ENCODE results near the gene DNAL4.
A peak's percentile ranks its signal among the peaks of the same experiment; 100 is the strongest.

The DNAL4 gene

GRCh38 chr22:38793721-38794466 lies at the start of gene DNAL4:
Gene DNAL4, minus strand, starts transcription at chr22:38794143. Its CDS starts 11,412 bp downstream, at chr22:38782731.
- peak within 1 kb of the TSS; percentile 93 for H3K27ac Mint-ChIP-seq (ENCODE audit: low read depth)
- no peaks in the 10 kb centered on the region for H3K9me3 Mint-ChIP-seq
- DNase-seq (ENCODE audit: low spot score in 2 of 2) (peak; percentile 80 to 91), ATAC-seq (replicated peaks; ENCODE audit: extremely low read depth, poor library complexity, severe bottlenecking) (peak; percentile 96)
- peak within 1 kb of the TSS; percentile 91 for H3K4me3 Mint-ChIP-seq
- H3K36me3 Mint-ChIP-seq (ENCODE audit: insufficient read depth), result no peaks in the 10 kb centered on the region
- peaks cover 38% of the 10 kb centered on the region for H3K27me3 Mint-ChIP-seq
- H3K4me1 Mint-ChIP-seq, result peaks cover 24% of the 10 kb centered on the region

- H3K27ac Mint-ChIP-seq (ENCODE audit: low read depth), result no peak overlapping the region
- DNase-seq (ENCODE audit: low spot score in 2 of 2) (peak; percentile 27 to 38), ATAC-seq (replicated peaks; ENCODE audit: extremely low read depth, poor library complexity, severe bottlenecking) (peak; percentile 86)
- H3K4me1 Mint-ChIP-seq, result peaks cover 33% of the 10 kb centered on the region
- H3K4me3 Mint-ChIP-seq, result peak overlapping the region; percentile 81
- no peaks in the 10 kb centered on the region for H3K9me3 Mint-ChIP-seq
- peaks cover 4% of the 10 kb centered on the region for H3K36me3 Mint-ChIP-seq (ENCODE audit: insufficient read depth)
- peaks cover 10% of the 10 kb centered on the region for H3K27me3 Mint-ChIP-seq
Measured at GRCh38 chr22:38843201-38843656, 49.3 kb upstream of the DNAL4 start.

DNA sequence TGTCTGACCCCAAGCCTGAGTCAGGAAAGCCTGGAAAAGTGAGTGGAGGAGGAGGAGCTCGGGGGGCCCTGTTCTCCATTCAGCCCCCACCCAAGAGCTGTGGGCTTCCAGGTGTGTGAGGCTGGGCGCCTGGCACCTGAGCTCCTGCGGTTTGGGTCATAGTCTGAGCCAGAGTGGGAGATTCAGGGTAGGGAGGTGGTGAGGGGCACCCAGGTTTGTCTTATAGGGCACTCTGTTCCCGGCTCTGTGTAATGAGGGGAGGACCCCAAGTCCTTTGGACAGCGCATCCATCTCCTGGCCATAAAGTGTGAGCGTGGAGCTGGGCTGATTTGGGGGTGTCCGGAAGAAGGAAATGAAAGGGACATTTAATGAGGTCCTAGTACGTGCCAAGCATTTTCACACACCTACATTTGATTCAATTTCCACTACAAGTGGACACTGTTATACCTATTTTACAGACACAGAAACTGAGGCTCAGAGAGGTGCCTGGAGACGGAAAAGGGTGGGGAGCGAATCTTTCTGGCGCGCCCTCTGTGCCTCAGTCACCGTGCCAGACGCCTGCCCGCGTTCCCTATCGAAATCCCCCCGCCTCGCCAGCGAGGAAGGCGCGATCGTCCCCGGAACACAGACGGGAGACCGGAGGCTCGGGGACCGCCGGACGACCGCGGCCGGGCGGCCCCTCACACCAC lies 48.7 kb upstream of the DNAL4 start:
- peaks cover 33% of the 10 kb centered on the region for H3K4me1 Mint-ChIP-seq
- peaks cover 10% of the 10 kb centered on the region for H3K27me3 Mint-ChIP-seq
- DNase-seq (ENCODE audit: low spot score in 2 of 2) (no peak), ATAC-seq (replicated peaks; ENCODE audit: extremely low read depth, poor library complexity, severe bottlenecking) (no peak)
- no peak overlapping the region for H3K27ac Mint-ChIP-seq (ENCODE audit: low read depth)
- peaks cover 4% of the 10 kb centered on the region for H3K36me3 Mint-ChIP-seq (ENCODE audit: insufficient read depth)
- peak overlapping the region; percentile 81 for H3K4me3 Mint-ChIP-seq
- H3K9me3 Mint-ChIP-seq, result no peaks in the 10 kb centered on the region

DNA sequence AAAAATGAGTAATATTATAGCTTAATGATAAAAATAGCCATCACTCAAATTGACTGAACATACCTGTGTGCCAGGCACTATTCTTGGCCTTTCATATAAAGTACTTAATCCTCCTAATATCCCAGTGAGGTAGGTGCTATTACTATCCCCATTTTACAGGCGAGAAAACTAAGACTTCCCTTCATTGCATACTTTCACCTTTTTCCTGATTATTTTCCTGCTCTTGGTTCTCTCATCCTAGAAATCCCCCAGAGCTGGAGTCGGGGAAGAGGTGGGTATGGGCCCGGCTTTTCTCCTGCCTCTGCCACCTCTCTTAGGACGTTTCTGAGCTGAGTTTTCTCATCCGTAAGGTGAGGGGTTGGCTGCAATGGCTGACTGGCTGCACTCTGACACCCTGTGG lies 47.7 kb upstream of the DNAL4 start:
- H3K27me3 Mint-ChIP-seq, result peaks cover 10% of the 10 kb centered on the region

DNA sequence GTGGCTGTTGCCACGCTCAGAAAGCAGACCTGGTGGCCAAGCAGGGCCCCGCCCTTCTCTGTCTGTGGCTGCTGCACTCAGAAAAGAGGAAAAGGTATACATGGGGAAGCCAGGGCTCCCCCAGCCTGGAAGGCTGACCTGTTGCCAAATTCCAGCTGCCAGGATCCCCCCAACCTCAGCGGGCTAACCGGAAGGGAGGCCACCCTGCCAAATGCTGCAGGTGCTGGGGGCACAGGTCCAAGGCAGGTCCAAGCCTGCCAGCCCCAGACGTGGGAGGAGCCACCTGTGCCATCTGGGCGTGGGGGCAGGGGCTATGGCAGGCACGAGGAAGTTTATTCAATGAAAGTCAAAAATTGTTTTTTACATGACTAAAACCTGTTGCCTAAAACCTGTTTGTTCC lies 47.3 kb upstream of the DNAL4 start:
- H3K27ac Mint-ChIP-seq (ENCODE audit: low read depth), result no peak overlapping the region

More for the DNA sequence above, 47.7 kb upstream of the DNAL4 start:
- no peaks in the 10 kb centered on the region for H3K9me3 Mint-ChIP-seq
- DNase-seq (ENCODE audit: low spot score in 2 of 2) (no peak), ATAC-seq (replicated peaks; ENCODE audit: extremely low read depth, poor library complexity, severe bottlenecking) (no peak)
- H3K4me3 Mint-ChIP-seq, result no peak overlapping the region
- H3K4me1 Mint-ChIP-seq, result peaks cover 38% of the 10 kb centered on the region
- H3K36me3 Mint-ChIP-seq (ENCODE audit: insufficient read depth), result peaks cover 4% of the 10 kb centered on the region
- H3K27ac Mint-ChIP-seq (ENCODE audit: low read depth), result no peak overlapping the region

GRCh38 chr22:38840129-38840528 lies 46.2 kb upstream of the DNAL4 start:
- no peak for DNase-seq (ENCODE audit: low spot score in 2 of 2)
- peaks cover 10% of the 10 kb centered on the region for H3K27me3 Mint-ChIP-seq
- H3K4me3 Mint-ChIP-seq, result no peak overlapping the region
- H3K27ac Mint-ChIP-seq (ENCODE audit: low read depth), result no peak overlapping the region
- ATAC-seq (replicated peaks; ENCODE audit: extremely low read depth, poor library complexity, severe bottlenecking), result no peak
- H3K36me3 Mint-ChIP-seq (ENCODE audit: insufficient read depth), result peaks cover 4% of the 10 kb centered on the region
- no peaks in the 10 kb centered on the region for H3K9me3 Mint-ChIP-seq
- H3K4me1 Mint-ChIP-seq, result peaks cover 38% of the 10 kb centered on the region

More for the DNA sequence above, 47.3 kb upstream of the DNAL4 start:
- H3K36me3 Mint-ChIP-seq (ENCODE audit: insufficient read depth), result peaks cover 4% of the 10 kb centered on the region
- no peak for ATAC-seq (replicated peaks; ENCODE audit: extremely low read depth, poor library complexity, severe bottlenecking)
- no peak overlapping the region for H3K4me3 Mint-ChIP-seq
- no peaks in the 10 kb centered on the region for H3K9me3 Mint-ChIP-seq
- H3K27me3 Mint-ChIP-seq, result peaks cover 10% of the 10 kb centered on the region
- peaks cover 38% of the 10 kb centered on the region for H3K4me1 Mint-ChIP-seq
- DNase-seq (ENCODE audit: low spot score in 2 of 2), result no peak

- ATAC-seq (replicated peaks; ENCODE audit: extremely low read depth, poor library complexity, severe bottlenecking), result no peak
- Mint-ChIP-seq H3K27me3 (peaks cover 10% of the 10 kb centered on the region), H3K36me3 (ENCODE audit: insufficient read depth) (peaks cover 4% of the 10 kb centered on the region)
Measured at GRCh38 chr22:38839686-38840085, 45.7 kb upstream of the DNAL4 start.

GRCh38 chr22:38837414-38837928 lies 43.5 kb upstream of the DNAL4 start:
- H3K27me3 Mint-ChIP-seq, result peaks cover 8% of the 10 kb centered on the region

More at GRCh38 chr22:38839686-38840085, 45.7 kb upstream of the DNAL4 start:
- no peak overlapping the region for H3K27ac Mint-ChIP-seq (ENCODE audit: low read depth)
- no peak for DNase-seq (ENCODE audit: low spot score in 2 of 2)
- no peaks in the 10 kb centered on the region for H3K9me3 Mint-ChIP-seq
- no peak overlapping the region for H3K4me3 Mint-ChIP-seq
- H3K4me1 Mint-ChIP-seq, result peaks cover 38% of the 10 kb centered on the region

DNA sequence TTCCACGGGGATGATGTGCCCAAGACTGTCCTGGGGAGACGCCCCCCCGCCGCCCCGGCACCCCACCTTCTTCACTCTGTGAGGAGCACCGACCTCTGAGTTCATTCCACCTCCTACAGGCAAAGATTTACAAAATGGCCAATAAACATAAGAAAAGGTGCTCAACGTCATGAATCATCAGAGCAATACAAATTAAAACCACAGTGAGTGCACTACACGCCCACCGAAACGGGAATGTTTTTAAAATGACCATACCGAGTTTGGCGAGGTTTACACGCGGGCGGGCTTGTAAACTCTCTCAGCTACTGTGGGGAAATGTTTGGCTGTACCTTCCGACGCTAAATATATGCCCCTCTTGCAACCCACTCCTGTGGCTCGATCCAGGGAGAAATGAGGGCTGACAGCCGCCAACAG lies 42.0 kb upstream of the DNAL4 start:
- no peak for ATAC-seq (replicated peaks; ENCODE audit: extremely low read depth, poor library complexity, severe bottlenecking)
- Mint-ChIP-seq H3K4me1 (peaks cover 19% of the 10 kb centered on the region), H3K27ac (ENCODE audit: low read depth) (no peak overlapping the region), H3K27me3 (no peaks in the 10 kb centered on the region), H3K36me3 (ENCODE audit: insufficient read depth) (no peaks in the 10 kb centered on the region), H3K4me3 (no peak overlapping the region), H3K9me3 (no peaks in the 10 kb centered on the region)
- DNase-seq (ENCODE audit: low spot score in 2 of 2), result no peak

More at GRCh38 chr22:38837414-38837928, 43.5 kb upstream of the DNAL4 start:
- ATAC-seq (replicated peaks; ENCODE audit: extremely low read depth, poor library complexity, severe bottlenecking), result no peak
- Mint-ChIP-seq H3K4me3 (no peak overlapping the region), H3K36me3 (ENCODE audit: insufficient read depth) (no peaks in the 10 kb centered on the region), H3K27ac (ENCODE audit: low read depth) (no peak overlapping the region), H3K4me1 (peaks cover 27% of the 10 kb centered on the region), H3K9me3 (no peaks in the 10 kb centered on the region)
- no peak for DNase-seq (ENCODE audit: low spot score in 2 of 2)

GRCh38 chr22:38834991-38835390 lies 41.0 kb upstream of the DNAL4 start:
- Mint-ChIP-seq H3K4me1 (peaks cover 10% of the 10 kb centered on the region), H3K27me3 (no peaks in the 10 kb centered on the region), H3K27ac (ENCODE audit: low read depth) (no peak overlapping the region), H3K4me3 (no peak overlapping the region), H3K36me3 (ENCODE audit: insufficient read depth) (no peaks in the 10 kb centered on the region), H3K9me3 (no peaks in the 10 kb centered on the region)
- DNase-seq (ENCODE audit: low spot score in 2 of 2), result no peak
- ATAC-seq (replicated peaks; ENCODE audit: extremely low read depth, poor library complexity, severe bottlenecking), result no peak

GRCh38 chr22:38834215-38834953 lies 40.4 kb upstream of the DNAL4 start:
- ATAC-seq (replicated peaks; ENCODE audit: extremely low read depth, poor library complexity, severe bottlenecking) (no peak), DNase-seq (ENCODE audit: low spot score in 2 of 2) (no peak)
- Mint-ChIP-seq H3K4me1 (peaks cover 5% of the 10 kb centered on the region), H3K27ac (ENCODE audit: low read depth) (no peak overlapping the region), H3K36me3 (ENCODE audit: insufficient read depth) (no peaks in the 10 kb centered on the region), H3K4me3 (no peak overlapping the region), H3K9me3 (no peaks in the 10 kb centered on the region), H3K27me3 (no peaks in the 10 kb centered on the region)

- Mint-ChIP-seq H3K4me3 (no peak overlapping the region), H3K27ac (ENCODE audit: low read depth) (no peak overlapping the region), H3K4me1 (peaks cover 5% of the 10 kb centered on the region), H3K9me3 (no peaks in the 10 kb centered on the region), H3K27me3 (no peaks in the 10 kb centered on the region), H3K36me3 (ENCODE audit: insufficient read depth) (no peaks in the 10 kb centered on the region)
- DNase-seq (ENCODE audit: low spot score in 2 of 2), result no peak
- ATAC-seq (replicated peaks; ENCODE audit: extremely low read depth, poor library complexity, severe bottlenecking), result no peak
Measured at GRCh38 chr22:38833061-38833460, 39.1 kb upstream of the DNAL4 start.

Measured in central memory CD8-positive, alpha-beta T cell (primary cell).